Liver (tissue), 9 donors: ENCODE results near the gene JCAD. TPM values are rescaled to one million over a fixed set of nuclear protein-coding genes. Genes with fewer than 3 reads are reported as not detected.
"Not testable (repeated sequence)": the region's sequence is repeated elsewhere in the genome, so short reads cannot be mapped to it uniquely, and the experiment has no call there.

Experiments used
- DNase-seq: peaks from one replicate; pipeline ENCODE4 v3.0.0-alpha.2; 2017; ENCODE audit warnings: low spot score
- H3K27ac ChIP-seq, 2 donors: one replicate each; pipeline ENCODE4 v1.7.0; 2013; ENCODE audit warnings: inconsistent platforms in 2 of 2, low read length in 2 of 2, control low read depth in 1 of 2, low read depth in 1 of 2, mild to moderate bottlenecking in 1 of 2
- H3K27me3 ChIP-seq, 4 donors: one replicate each; pipeline versions ENCODE4 v1.6.1 to v1.7.0; 2013; ENCODE audit warnings: low read length in 3 of 4, inconsistent platforms in 1 of 4, mild to moderate bottlenecking in 1 of 4, moderate library complexity in 1 of 4; ENCODE audit not compliant: control insufficient read depth in 4 of 4, insufficient read depth in 4 of 4
- H3K36me3 ChIP-seq, 4 donors: one replicate each; pipeline versions ENCODE4 v1.6.1 to v1.7.0; 2013; ENCODE audit warnings: low read length in 3 of 4, mild to moderate bottlenecking in 3 of 4, low read depth in 1 of 4, moderate library complexity in 1 of 4; ENCODE audit not compliant: control insufficient read depth in 4 of 4, insufficient read depth in 3 of 4
- H3K4me1 ChIP-seq, 4 donors: one replicate each; pipeline versions ENCODE4 v1.6.1 to v1.7.0; 2013; ENCODE audit warnings: low read length in 3 of 4, mild to moderate bottlenecking in 3 of 4, moderate library complexity in 1 of 4; ENCODE audit not compliant: control insufficient read depth in 4 of 4, insufficient read depth in 4 of 4
- H3K4me3 ChIP-seq, 3 donors: one replicate each; pipeline versions ENCODE4 v1.6.1 to v1.7.0; 2013; ENCODE audit warnings: low read length in 3 of 3, control low read depth in 1 of 3, low read depth in 1 of 3, mild to moderate bottlenecking in 1 of 3
- H3K9ac ChIP-seq, 2 donors: one replicate each; pipeline ENCODE4 v1.7.0; 2013; ENCODE audit warnings: low read length in 2 of 2, mild to moderate bottlenecking in 2 of 2, moderate library complexity in 2 of 2, control low read depth in 1 of 2, low read depth in 1 of 2
- H3K9me3 ChIP-seq, 4 donors: one replicate each; pipeline versions ENCODE4 v1.6.1 to v1.7.0; 2013; ENCODE audit warnings: low read length in 3 of 4; ENCODE audit not compliant: control insufficient read depth in 4 of 4
- EGR1 ChIP-seq, 2 donors: IDR thresholded peaks; 2 replicates each; pipeline ENCODE4 v1.6.1; 2016 to 2018; ENCODE audit warnings: antibody characterized with exemption in 2 of 2, low read depth in 2 of 2
- FOXA1 ChIP-seq: IDR thresholded peaks from 2 replicates; pipeline ENCODE4 v1.6.1; 2016; ENCODE audit warnings: antibody characterized with exemption
- FOXA2 ChIP-seq: IDR thresholded peaks from 2 replicates; pipeline ENCODE4 v1.6.1; 2016; ENCODE audit warnings: antibody characterized with exemption
- GABPA ChIP-seq, 2 donors: IDR thresholded peaks in 1 of 2; conservative IDR thresholded peaks in 1 of 2; 2 replicates each; pipeline ENCODE4 v1.6.1; 2016; ENCODE audit warnings: antibody characterized with exemption in 2 of 2, mild to moderate bottlenecking in 1 of 2, moderate library complexity in 1 of 2
- HNF4A ChIP-seq, 2 donors: conservative IDR thresholded peaks; 2 replicates each; pipeline ENCODE4 v1.6.1; 2016; ENCODE audit warnings: antibody characterized with exemption in 2 of 2, mild to moderate bottlenecking in 2 of 2
- JUND ChIP-seq, 2 donors: IDR thresholded peaks; 2 replicates each; pipeline ENCODE4 v1.6.1; 2016; ENCODE audit warnings: antibody characterized with exemption in 2 of 2
- NR2F2 ChIP-seq: IDR thresholded peaks from 2 replicates; pipeline ENCODE4 v1.6.1; 2016; ENCODE audit warnings: antibody characterized with exemption
- SP1 ChIP-seq: IDR thresholded peaks from 2 replicates; pipeline ENCODE4 v1.6.1; 2018; ENCODE audit warnings: antibody characterized with exemption, mild to moderate bottlenecking
- TAF1 ChIP-seq: conservative IDR thresholded peaks from 2 replicates; pipeline ENCODE4 v1.6.1; 2016; ENCODE audit warnings: antibody characterized with exemption, mild to moderate bottlenecking
- WGBS: extraction: QIAGEN DNeasy Blood & Tissue Kit; methylation state at CpG from one replicate; pipeline ENCODE4 v1.1.7; 2013; 5-methylcytosine and 5-hydroxymethylcytosine counted together
- polyA plus RNA-seq, 2 donors: library from polyadenylated mRNA; stranded (reverse) in 1 of 2; unstranded in 1 of 2; fragments of 200-250 nt in 1 of 2; fragments of >200 nt in 1 of 2; fragmentation: Nextera tagmentation in 1 of 2; extraction: Ambion mirVana in 1 of 2; gene quantifications; one replicate each; pipeline versions ENCODE4 v1.2.1 to v1.2.3, GENCODE V29; 2013 to 2015
- total RNA-seq, 2 donors: library from RNA; depleted of rRNA; stranded (reverse); fragments of >200 nt; gene quantifications; one replicate each; pipeline ENCODE4 v1.2.3, GENCODE V29; 2014
- TF ChIP-seq, protein P1 (sequence below): fragments of 150-350 bp; IDR thresholded peaks from 2 replicates; pipeline ENCODE4 v1.5.1; 2017; ENCODE audit warnings: improper control_type of control experiment, low read depth, low read length; ENCODE audit not compliant: missing input control
- TF ChIP-seq, protein P2 (sequence below): IDR thresholded peaks from 2 replicates; pipeline ENCODE4 v1.6.1; 2016; ENCODE audit warnings: antibody characterized with exemption
- TF ChIP-seq, protein P3 (sequence below): IDR thresholded peaks from 2 replicates; pipeline ENCODE4 v1.6.1; 2016; ENCODE audit warnings: antibody characterized with exemption
- donor health status: healthy.
- donor health status: healthy.
- donor health status: healthy.
- donor health status: healthy.
- donor health status: healthy.

Gene JCAD
- total and polyA plus RNA-seq, 4 donors = 0.77 to 3.2 (median 1.1) TPM

DNA sequence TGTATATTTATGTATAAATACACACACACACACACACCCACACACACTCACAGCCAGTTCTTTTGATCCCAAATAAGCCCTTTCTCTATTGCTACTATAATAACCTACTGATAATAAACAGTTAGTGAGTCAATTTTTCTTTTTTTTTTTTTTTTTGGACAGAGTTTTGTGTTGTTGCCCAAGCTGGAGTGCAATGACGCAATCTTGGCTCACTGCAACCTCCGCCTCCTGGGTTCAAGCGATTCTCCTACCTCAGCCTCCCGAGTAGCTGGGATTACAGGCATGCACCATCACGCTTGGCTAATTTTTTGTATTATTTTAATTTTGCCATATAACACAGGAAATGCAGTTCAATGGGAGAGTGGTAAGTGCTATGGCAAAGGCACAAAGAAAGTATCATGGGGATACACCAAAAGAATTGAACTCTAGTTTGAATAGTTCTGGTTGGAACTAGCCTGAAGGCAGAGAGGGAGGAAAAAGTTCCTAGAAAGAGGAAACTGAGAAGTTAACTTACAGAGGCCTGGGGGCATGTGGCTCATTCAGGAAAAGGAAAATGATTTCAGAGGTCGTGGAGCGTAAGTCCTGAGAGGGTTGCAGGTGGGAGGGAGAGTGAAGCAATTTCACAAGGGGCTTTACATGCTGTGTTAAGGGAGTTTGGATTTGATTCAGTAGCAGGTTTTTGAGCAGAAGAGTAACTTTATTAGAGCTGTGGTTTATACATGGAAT, 44.4 kb upstream of the JCAD start:
- Histone ChIP-seq H3K36me3 (no peaks in the 10 kb centered on the region), H3K4me1 (no peaks in the 10 kb centered on the region), H3K9me3 (no peaks in the 10 kb centered on the region), H3K9ac (no peak overlapping the region), H3K27me3 (no peaks in the 10 kb centered on the region), H3K4me3 (no peak overlapping the region), H3K27ac (no peak overlapping the region)
- no peak for DNase-seq
- TF ChIP-seq, protein P1, sequence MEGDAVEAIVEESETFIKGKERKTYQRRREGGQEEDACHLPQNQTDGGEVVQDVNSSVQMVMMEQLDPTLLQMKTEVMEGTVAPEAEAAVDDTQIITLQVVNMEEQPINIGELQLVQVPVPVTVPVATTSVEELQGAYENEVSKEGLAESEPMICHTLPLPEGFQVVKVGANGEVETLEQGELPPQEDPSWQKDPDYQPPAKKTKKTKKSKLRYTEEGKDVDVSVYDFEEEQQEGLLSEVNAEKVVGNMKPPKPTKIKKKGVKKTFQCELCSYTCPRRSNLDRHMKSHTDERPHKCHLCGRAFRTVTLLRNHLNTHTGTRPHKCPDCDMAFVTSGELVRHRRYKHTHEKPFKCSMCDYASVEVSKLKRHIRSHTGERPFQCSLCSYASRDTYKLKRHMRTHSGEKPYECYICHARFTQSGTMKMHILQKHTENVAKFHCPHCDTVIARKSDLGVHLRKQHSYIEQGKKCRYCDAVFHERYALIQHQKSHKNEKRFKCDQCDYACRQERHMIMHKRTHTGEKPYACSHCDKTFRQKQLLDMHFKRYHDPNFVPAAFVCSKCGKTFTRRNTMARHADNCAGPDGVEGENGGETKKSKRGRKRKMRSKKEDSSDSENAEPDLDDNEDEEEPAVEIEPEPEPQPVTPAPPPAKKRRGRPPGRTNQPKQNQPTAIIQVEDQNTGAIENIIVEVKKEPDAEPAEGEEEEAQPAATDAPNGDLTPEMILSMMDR = no peak
- 66% methylated on average over 7 of the region's 7 CpGs for WGBS

DNA sequence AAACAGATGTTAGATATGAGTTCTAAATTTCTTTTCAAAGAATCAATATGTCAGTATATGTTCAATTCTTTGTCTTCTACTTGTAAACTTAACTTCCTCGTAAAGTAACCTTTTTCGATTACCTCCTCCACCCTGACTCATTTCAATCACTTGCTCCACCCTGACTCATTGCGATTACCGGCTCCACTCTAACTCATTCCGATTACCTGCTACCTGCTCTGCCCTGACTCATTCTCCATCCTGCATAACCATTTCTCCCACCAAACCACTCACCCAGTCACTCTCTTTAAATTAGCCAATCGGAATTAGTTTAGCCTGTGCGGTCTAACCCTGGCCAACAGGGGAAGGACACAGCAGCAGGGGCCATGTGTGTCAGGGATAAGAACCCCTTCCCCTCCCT, 40.3 kb upstream of the JCAD start:
- H3K9me3 ChIP-seq, H3K27me3 ChIP-seq, H3K9ac ChIP-seq, H3K4me3 ChIP-seq, H3K4me1 ChIP-seq, H3K36me3 ChIP-seq, DNase-seq, H3K27ac ChIP-seq: not testable (repeated sequence)
- WGBS = 89% methylated on average over 7 of the region's 7 CpGs

DNA sequence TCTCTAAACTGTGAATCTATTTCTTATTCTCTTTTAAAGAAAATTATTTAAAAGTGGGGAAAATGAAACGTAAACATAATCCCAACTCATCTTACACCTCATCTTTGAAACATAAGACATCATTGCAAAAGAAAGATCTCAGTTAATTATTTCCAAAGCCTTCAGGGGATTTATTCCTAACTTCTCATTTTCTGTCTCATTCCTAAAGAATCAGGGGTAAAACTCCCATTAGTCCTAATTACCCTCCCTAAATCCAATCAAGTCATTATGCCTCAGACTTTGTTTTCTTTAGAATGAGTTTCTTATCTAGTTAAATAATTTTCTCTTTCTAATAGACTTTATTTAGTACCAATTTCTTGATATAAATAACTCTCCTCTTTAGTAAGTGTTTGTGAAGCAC, 39.7 kb upstream of the JCAD start:
- no peak overlapping the region for H3K9ac ChIP-seq
- H3K27me3 ChIP-seq = no peaks in the 10 kb centered on the region
- H3K4me1 ChIP-seq = no peaks in the 10 kb centered on the region
- no peak for DNase-seq
- TF ChIP-seq, protein P1 = no peak
- TF ChIP-seq EGR1 (IDR thresholded peaks at IDR 0.05; ENCODE audit: low read depth in 2 of 2) = no peak
- no peak for TF ChIP-seq HNF4A (conservative IDR thresholded peaks at IDR 0.05)
- no peak for TF ChIP-seq NR2F2
- TF ChIP-seq SP1 = no peak
- no peak for TF ChIP-seq GABPA (IDR thresholded peaks at IDR 0.05 in 1 of 2, conservative IDR thresholded peaks at IDR 0.05 in 1 of 2)
- no peak for TF ChIP-seq TAF1
- TF ChIP-seq, protein P2, sequence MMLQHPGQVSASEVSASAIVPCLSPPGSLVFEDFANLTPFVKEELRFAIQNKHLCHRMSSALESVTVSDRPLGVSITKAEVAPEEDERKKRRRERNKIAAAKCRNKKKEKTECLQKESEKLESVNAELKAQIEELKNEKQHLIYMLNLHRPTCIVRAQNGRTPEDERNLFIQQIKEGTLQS = no peak
- no peak for TF ChIP-seq FOXA2
- TF ChIP-seq JUND (IDR thresholded peaks at IDR 0.05) = no peak
- TF ChIP-seq, protein P3, sequence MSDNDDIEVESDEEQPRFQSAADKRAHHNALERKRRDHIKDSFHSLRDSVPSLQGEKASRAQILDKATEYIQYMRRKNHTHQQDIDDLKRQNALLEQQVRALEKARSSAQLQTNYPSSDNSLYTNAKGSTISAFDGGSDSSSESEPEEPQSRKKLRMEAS = no peak
- TF ChIP-seq FOXA1 = no peak
- H3K36me3 ChIP-seq = no peaks in the 10 kb centered on the region
- 84% methylated on average over 1 of the region's 1 CpG for WGBS
- H3K4me3 ChIP-seq = no peak overlapping the region
- no peak overlapping the region for H3K27ac ChIP-seq
- H3K9me3 ChIP-seq = no peaks in the 10 kb centered on the region
